Measurements from ENCODE around the gene AQP2.

The AQP2 gene

GRCh38 chr12:49967777-49968250, 17.3 kb downstream of the AQP2 start:
- no peak for DNase-seq (ENCODE audit: low read depth in 2 of 2, low spot score in 1 of 2)

GRCh38 chr12:49968471-49968870, 17.9 kb downstream of the AQP2 start:
- no peak for DNase-seq (ENCODE audit: low read depth in 2 of 2, low spot score in 1 of 2)

DNA sequence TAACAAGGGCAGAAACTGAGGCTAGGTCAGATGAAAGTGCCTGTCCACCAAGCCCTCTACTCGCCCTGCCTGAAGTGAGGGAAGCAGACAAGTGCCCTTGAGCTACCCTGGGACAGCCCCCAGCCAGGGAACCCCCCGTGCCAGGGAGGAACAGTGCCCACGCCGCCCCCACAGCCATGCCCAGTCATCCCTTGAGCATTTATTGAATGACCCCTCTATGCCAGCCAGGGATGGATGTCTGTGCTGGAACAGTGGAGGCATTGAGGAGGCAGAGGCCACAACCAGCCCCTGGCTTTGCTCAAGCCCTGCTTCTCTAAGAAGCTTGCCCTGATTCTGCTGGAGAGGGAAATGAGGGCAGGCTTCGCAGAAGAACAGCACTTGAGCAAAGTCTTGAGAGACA, 18.5 kb downstream of the AQP2 start:
- DNase-seq (ENCODE audit: low read depth in 2 of 2, low spot score in 1 of 2) = no peak

DNA sequence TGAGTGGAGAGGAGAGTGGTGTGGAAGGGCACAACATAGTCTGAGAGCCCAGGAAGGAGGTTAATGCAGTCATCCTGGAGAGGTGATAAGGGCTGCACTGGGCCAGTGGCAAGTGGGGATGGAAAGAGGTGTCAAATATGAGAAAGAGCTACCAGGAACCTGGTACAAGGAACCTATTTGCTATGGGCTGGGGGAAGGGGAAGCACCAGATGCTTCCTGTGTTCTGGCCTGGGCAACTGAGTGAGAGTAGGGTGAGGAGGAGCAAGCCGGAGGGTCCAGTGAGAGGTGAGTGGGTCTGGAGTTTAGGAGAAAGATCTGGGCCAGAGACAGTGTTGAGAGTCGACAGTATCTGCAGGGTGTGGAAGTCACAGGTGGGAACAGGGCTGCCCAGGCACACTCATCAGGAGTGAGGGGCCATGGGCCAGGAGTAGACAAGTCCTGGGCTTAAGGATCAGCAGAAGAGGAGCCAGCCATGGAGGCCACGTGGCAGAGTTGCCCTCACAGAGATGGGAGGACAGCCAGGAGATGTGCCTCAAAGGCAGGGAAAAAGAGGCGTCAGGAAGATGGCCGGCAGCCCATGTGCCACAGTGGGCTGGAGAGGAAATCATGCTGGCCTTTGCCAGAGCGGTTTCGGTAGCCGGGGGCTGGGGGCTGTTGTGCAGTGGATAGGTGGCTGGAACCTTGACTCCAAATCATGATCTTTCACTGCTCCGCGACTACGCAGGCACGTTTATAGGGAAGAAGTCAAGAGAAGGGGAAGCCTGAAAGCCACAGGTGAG, 19.3 kb downstream of the AQP2 start:
- no peak for DNase-seq (ENCODE audit: low read depth in 2 of 2, low spot score in 1 of 2)

DNA sequence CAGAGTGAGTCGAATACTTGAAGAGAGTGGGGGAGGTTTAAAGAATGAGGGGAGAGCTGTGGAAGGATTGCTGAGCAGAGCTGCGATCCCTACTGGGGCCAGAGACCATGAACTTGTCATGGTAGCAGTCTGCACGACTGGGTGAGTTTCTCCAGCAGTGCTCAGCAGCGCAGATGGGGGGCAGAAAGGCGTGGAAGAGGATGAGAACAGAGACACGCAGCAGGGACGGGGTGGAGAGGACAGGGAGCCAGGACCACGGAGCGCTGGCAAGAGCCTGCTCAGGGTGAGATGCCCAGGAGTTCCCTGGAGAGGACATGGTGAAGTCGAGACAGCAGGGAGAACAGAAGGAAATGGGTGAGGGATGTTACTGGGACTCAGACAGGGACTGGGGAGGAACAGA, 20.1 kb downstream of the AQP2 start:
- DNase-seq (ENCODE audit: low read depth in 2 of 2, low spot score in 1 of 2) = no peak

GRCh38 chr12:49971141-49971540, 20.6 kb downstream of the AQP2 start:
- DNase-seq (ENCODE audit: low read depth in 2 of 2, low spot score in 1 of 2) = no peak

- DNase-seq (ENCODE audit: low read depth in 2 of 2, low spot score in 1 of 2) = no peak
These were observed 21.6 kb downstream of the AQP2 start for GRCh38 chr12:49972129-49972528.

- DNase-seq (ENCODE audit: low read depth in 2 of 2, low spot score in 1 of 2) = no peak
These were observed 22.3 kb downstream of the AQP2 start, which contains the start of gene AQP6 for GRCh38 chr12:49972641-49973360. AQP6 (plus strand) TSS chr12:49972947; CDS start chr12:49973174, 227 bp downstream.

- DNase-seq (ENCODE audit: low read depth in 2 of 2, low spot score in 1 of 2) = no peak
These were observed 22.9 kb downstream of the AQP2 start for GRCh38 chr12:49973361-49973830.

DNA sequence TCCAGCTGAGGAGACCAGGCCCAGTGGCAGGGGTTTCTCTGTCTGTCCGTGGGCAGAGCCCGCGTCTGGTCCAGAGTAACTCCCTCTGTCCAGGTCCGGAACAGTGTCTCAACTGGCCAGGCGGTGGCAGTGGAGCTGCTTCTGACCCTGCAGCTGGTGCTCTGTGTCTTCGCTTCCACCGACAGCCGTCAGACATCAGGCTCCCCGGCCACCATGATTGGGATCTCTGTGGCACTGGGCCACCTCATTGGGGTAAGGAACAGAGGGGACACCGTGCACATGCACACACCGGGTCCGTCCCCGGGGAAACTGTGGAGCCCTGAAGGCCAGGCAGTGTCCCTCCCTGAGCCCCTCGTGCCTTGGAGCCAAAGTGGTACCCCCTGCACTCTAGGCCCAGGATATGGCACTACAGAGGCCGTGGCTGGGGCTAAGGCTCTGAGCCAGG, 23.7 kb downstream of the AQP2 start:
- DNase-seq (ENCODE audit: low read depth in 2 of 2, low spot score in 1 of 2) = no peak

- no peak for DNase-seq (ENCODE audit: low read depth in 2 of 2, low spot score in 1 of 2)
These were observed 24.3 kb downstream of the AQP2 start for GRCh38 chr12:49974677-49975317.

GRCh38 chr12:49975318-49975761, 24.8 kb downstream of the AQP2 start:
- DNase-seq (ENCODE audit: low read depth in 2 of 2, low spot score in 1 of 2) = no peak

DNA sequence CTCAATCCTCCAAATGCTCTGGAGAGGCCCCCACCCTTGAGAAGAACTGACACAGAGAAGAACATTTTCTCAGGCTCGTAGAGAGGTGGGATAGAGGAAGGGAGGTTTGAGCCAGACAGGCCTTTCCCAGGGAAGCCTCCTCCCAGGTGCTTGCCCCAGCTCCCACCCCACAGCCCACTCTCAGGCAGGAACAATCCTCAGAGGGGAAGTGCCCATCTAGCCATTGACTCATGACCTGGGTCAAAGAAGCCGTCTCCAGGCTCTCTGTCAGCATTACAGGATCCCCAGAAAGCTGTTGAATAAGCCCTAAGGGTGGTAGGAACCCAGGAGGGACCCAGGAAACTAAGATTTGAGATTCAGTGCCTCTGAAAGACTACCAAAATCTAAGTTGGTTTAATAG, 26.0 kb downstream of the AQP2 start:
- no peak for DNase-seq (ENCODE audit: low read depth in 2 of 2, low spot score in 1 of 2)

GRCh38 chr12:49978125-49978524, 27.6 kb downstream of the AQP2 start:
- no peak for DNase-seq (ENCODE audit: low read depth in 2 of 2, low spot score in 1 of 2)

DNA sequence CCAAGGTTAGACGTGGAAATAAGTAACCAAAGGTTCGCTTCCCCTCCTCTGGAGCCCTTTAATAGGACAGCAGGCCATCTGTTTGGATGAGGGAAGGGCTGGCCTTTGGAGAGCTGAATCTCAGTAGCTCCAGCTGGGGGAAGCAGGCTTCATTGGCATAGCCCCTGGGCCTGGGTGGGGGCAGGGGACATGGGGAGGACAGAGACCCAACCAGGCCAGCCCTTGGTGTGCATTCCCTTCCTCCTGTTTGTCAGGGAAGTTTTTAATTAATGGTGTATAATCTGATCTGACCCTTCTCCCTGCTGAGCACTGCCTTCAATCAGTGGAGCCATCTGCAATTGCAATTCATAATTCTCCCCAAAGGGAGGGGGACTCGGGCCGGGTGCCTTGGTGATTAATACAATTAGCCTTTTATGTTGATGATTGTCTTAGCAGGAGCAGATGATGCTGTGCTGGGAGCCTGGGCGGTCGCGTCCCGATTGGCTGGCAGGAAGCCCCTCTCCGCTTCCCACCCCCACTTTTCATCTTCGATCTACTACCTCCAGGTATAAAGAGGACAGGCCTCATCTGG, 28.6 kb downstream of the AQP2 start:
- no peak for DNase-seq (ENCODE audit: low read depth in 2 of 2, low spot score in 1 of 2)

- DNase-seq (ENCODE audit: low read depth in 2 of 2, low spot score in 1 of 2) = no peak
These were observed 29.3 kb downstream of the AQP2 start for GRCh38 chr12:49979791-49980190.

DNA sequence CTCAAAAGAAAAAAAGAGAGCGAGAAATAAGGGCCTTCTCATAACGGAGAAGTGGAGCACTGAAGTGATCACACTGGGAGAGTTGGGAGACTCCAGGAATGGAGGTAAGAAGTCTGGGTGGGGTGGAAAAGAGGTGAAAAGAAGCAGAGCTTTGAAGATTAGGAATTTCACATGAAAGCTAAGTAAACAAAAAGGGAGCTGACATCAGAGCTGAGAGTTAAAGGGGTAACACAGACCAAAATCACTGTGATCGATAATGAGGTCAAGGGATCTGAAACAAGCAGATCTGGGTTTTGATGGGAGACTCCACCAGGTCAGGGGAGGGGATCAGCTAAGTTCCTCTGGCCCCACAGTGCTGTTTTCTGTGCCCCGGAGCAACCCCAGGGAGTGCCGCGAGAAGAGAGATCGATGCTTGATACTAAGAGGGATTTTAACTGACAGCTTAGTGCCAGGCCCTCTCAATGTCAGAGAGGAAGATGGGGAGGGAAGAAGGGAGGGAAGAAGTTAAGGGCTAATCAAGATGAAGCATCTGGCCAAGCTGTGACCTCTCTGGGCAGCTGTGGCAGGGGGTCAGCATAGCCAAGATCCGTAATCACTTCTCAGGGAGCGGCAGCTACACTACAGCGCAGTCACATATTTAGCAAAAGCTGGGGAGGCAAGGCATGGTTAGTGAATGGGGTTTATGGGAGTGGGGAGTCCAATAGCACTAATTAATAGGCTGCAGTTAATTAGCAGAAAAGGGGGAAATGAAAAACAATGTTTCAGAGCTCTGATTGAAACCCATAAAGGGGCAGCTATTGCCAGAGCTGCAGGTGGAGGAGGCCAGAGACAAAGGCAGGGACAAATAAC, 30.2 kb downstream of the AQP2 start:
- DNase-seq (ENCODE audit: low read depth in 2 of 2, low spot score in 1 of 2) = no peak

- no peak for DNase-seq (ENCODE audit: low read depth in 2 of 2, low spot score in 1 of 2)
These were observed 31.9 kb downstream of the AQP2 start for GRCh38 chr12:49982246-49983087.

DNA sequence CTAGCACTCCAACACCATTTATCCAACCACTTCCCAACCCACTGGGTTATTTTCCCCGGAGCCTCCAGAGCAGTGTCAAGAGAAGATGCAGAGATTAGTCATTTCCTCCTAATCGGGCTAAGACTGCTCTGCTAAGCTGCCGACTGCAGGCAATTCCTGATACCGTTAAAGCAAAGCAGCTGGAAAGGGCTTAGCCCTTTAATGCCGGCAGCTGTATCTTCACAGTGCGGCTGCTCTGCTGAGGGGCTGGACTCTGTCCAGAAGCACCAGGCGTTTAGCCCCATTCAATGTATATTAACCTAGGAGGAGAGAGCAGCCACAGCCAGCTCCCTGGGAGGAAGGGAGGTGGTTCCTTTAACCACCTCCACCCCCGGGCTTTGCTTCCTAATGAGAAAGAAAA, 33.4 kb downstream of the AQP2 start:
- no peak for DNase-seq (ENCODE audit: low read depth in 2 of 2, low spot score in 1 of 2)
